SK-N-SH (cell line): ENCODE measurements around the gene SLC39A13. TPM values are rescaled to one million over a fixed set of nuclear protein-coding genes. Genes with fewer than 3 reads are reported as not detected.

Source experiments
- CTCF ChIA-PET: fragments of 300-600, 350-600 bp; formaldehyde crosslinking; extraction: SDS; loops from one replicate; lab custom pipeline; 2021; lab: Yijun Ruan, JAX
- POLR2A ChIA-PET: fragments of 350-600 bp; sonication (Branson Sonifier 250); formaldehyde crosslinking; extraction: SDS; loops from one replicate; lab custom pipeline; 2020; ENCODE audit warnings: antibody characterized with exemption, inconsistent platforms; lab: Yijun Ruan, JAX
- DNase-seq: peaks from one replicate; pipeline ENCODE4 v3.0.0; 2012
- H2AFZ ChIP-seq: fragments of 200-600 bp; sonication (generic); 2 replicates; pipeline ENCODE4 v1.8.1; 2016; ENCODE audit warnings: antibody characterized with exemption, mild to moderate bottlenecking, low read depth
- H3F3A ChIP-seq: fragments of 200-600 bp; sonication (generic); replicated peaks from 2 replicates; pipeline ENCODE3; 2016; ENCODE audit warnings: antibody characterized with exemption, mild to moderate bottlenecking; ENCODE audit not compliant: insufficient read depth
- H3K27ac ChIP-seq, 2 experiments: fragments of 200-500 bp in 1 of 2; fragments of 200-600 bp in 1 of 2; sonication (Bioruptor generic) in 1 of 2; sonication (generic), shearing (Covaris generic) in 1 of 2; 2 replicates each; pipeline versions ENCODE4 v1.5.1 to v1.6.1; 2014 to 2016; ENCODE audit warnings: low read depth in 2 of 2, inconsistent platforms in 1 of 2, low read length in 1 of 2, mild to moderate bottlenecking in 1 of 2, mixed read lengths in 1 of 2
- H3K27me3 ChIP-seq: fragments of 200-600 bp; sonication (generic), shearing (Covaris generic); 2 replicates; pipeline ENCODE4 v1.6.1; 2016; ENCODE audit warnings: mixed run types; ENCODE audit not compliant: insufficient read depth
- H3K36me3 ChIP-seq, 2 experiments: fragments of 200-500 bp in 1 of 2; fragments of 200-600 bp in 1 of 2; sonication (Bioruptor generic) in 1 of 2; sonication (generic) in 1 of 2; replicated peaks in 1 of 2; 2 replicates each; pipeline versions ENCODE3 to v1.5.1; 2014 to 2016; ENCODE audit warnings: low read length in 1 of 2, mild to moderate bottlenecking in 1 of 2; ENCODE audit not compliant: insufficient read depth in 2 of 2, control insufficient read depth in 1 of 2
- H3K4me1 ChIP-seq, 2 experiments: fragments of 200-500 bp in 1 of 2; fragments of 200-600 bp in 1 of 2; sonication (Bioruptor generic) in 1 of 2; sonication (generic), shearing (Covaris generic) in 1 of 2; 2 replicates each; pipeline versions ENCODE4 v1.5.1 to v1.6.1; 2014 to 2016; ENCODE audit warnings: low read depth in 1 of 2, low read length in 1 of 2, mixed run types in 1 of 2; ENCODE audit not compliant: insufficient read depth in 2 of 2, control insufficient read depth in 1 of 2
- H3K4me2 ChIP-seq: fragments of 200-600 bp; sonication (generic), shearing (Covaris generic); 2 replicates; pipeline ENCODE4 v1.6.1; 2017; ENCODE audit warnings: mixed run types
- H3K4me3 ChIP-seq, 2 experiments: fragments of 200-500 bp in 1 of 2; fragments of 200-600 bp in 1 of 2; sonication (Bioruptor generic) in 1 of 2; sonication (generic), shearing (Covaris generic) in 1 of 2; 2 replicates each; pipeline versions ENCODE4 v1.5.1 to v1.8.1; 2014 to 2016; ENCODE audit warnings: low read depth in 2 of 2, inconsistent platforms in 1 of 2, low read length in 1 of 2, mild to moderate bottlenecking in 1 of 2, mixed read lengths in 1 of 2, moderate library complexity in 1 of 2
- H3K79me2 ChIP-seq: fragments of 200-600 bp; sonication (generic); 2 replicates; pipeline ENCODE4 v1.8.1; 2017; ENCODE audit warnings: mild to moderate bottlenecking; ENCODE audit not compliant: insufficient read depth
- H3K9ac ChIP-seq: fragments of 200-600 bp; sonication (generic); 2 replicates; pipeline ENCODE4 v1.6.1; 2017; ENCODE audit warnings: mixed run types
- H3K9me2 ChIP-seq: fragments of 200-600 bp; sonication (generic); 2 replicates; pipeline ENCODE4 v1.6.1; 2017; ENCODE audit warnings: mixed run types
- H3K9me3 ChIP-seq: fragments of 200-600 bp; sonication (generic); 2 replicates; pipeline ENCODE4 v1.6.1; 2017; ENCODE audit warnings: mixed run types, mild to moderate bottlenecking, moderate library complexity
- H4K20me1 ChIP-seq: fragments of 200-600 bp; sonication (generic); 2 replicates; pipeline ENCODE4 v1.6.1; 2017; ENCODE audit warnings: mild to moderate bottlenecking, mixed run types; ENCODE audit not compliant: insufficient read depth
- EP300 ChIP-seq, 2 experiments: IDR thresholded peaks; 2 replicates each; pipeline versions ENCODE4 v1.4.0 to v1.6.1; 2012; ENCODE audit warnings: borderline replicate concordance in 1 of 2, low read depth in 1 of 2, low read length in 1 of 2
- EZH2phosphoT487 ChIP-seq: fragments of 200-600 bp; sonication (generic); IDR thresholded peaks from 2 replicates; pipeline ENCODE4 v1.6.1; 2017; ENCODE audit warnings: low read depth, mixed run types, mild to moderate bottlenecking, antibody characterized with exemption, moderate library complexity, borderline replicate concordance
- FOSL2 ChIP-seq: IDR thresholded peaks from 2 replicates; pipeline ENCODE4 v1.4.0; 2012; ENCODE audit warnings: low read depth, mild to moderate bottlenecking, moderate library complexity, borderline replicate concordance
- FOXJ3 ChIP-seq: sonication (generic); formaldehyde crosslinking; IDR thresholded peaks from 2 replicates; pipeline ENCODE4 v1.5.1; 2020; ENCODE audit warnings: mild to moderate bottlenecking, missing genetic modification reagents
- FOXM1 ChIP-seq: IDR thresholded peaks from 2 replicates; pipeline ENCODE4 v1.4.0; 2012; ENCODE audit warnings: low read depth, mild to moderate bottlenecking
- GABPA ChIP-seq: IDR thresholded peaks from 2 replicates; pipeline ENCODE4 v1.4.0; 2012; ENCODE audit warnings: low read depth, mild to moderate bottlenecking
- GATA2 ChIP-seq: sonication (generic); formaldehyde crosslinking; IDR thresholded peaks from 2 replicates; pipeline ENCODE4 v1.5.0; 2020; ENCODE audit warnings: mild to moderate bottlenecking, missing genetic modification reagents
- JUND ChIP-seq: IDR thresholded peaks from 2 replicates; pipeline ENCODE4 v1.4.0; 2012
- MEF2A ChIP-seq: IDR thresholded peaks from 2 replicates; pipeline ENCODE4 v1.4.0; 2012; ENCODE audit warnings: low read depth, borderline replicate concordance
- MXI1 ChIP-seq: IDR thresholded peaks from 2 replicates; pipeline ENCODE4 v1.6.1; 2012; ENCODE audit warnings: mild to moderate bottlenecking, low read depth, low read length, improper control_type of control experiment
- NRF1 ChIP-seq: IDR thresholded peaks from 2 replicates; pipeline ENCODE4 v1.6.1; 2012; ENCODE audit warnings: low read depth, mild to moderate bottlenecking, low read length
- POLR2AphosphoS5 ChIP-seq: IDR thresholded peaks from 2 replicates; pipeline ENCODE4 v1.6.1; 2012; ENCODE audit warnings: low read depth, low read length
- RCOR1 ChIP-seq: fragments of 150-350 bp; IDR thresholded peaks from 2 replicates; pipeline ENCODE4 v1.6.1; 2017; ENCODE audit warnings: antibody characterized with exemption, low read length
- REST ChIP-seq: IDR thresholded peaks from 2 replicates; pipeline ENCODE4 v1.6.1; 2012; ENCODE audit warnings: mild to moderate bottlenecking, low read depth, low read length, moderate library complexity
- RFX5 ChIP-seq: IDR thresholded peaks from 2 replicates; pipeline ENCODE4 v1.6.1; 2012; ENCODE audit warnings: mild to moderate bottlenecking, improper control_type of control experiment, low read length
- RXRA ChIP-seq: IDR thresholded peaks from 2 replicates; pipeline ENCODE4 v1.4.0; 2012; ENCODE audit warnings: low read depth, mild to moderate bottlenecking, borderline replicate concordance
- SIN3A ChIP-seq: IDR thresholded peaks from 2 replicates; pipeline ENCODE4 v1.6.1; 2012; ENCODE audit warnings: low read depth, mild to moderate bottlenecking, low read length, moderate library complexity, borderline replicate concordance
- SMC3 ChIP-seq: IDR thresholded peaks from 2 replicates; pipeline ENCODE4 v1.6.1; 2012; ENCODE audit warnings: low read depth, low read length, improper control_type of control experiment
- TAF1 ChIP-seq: IDR thresholded peaks from 2 replicates; pipeline ENCODE4 v1.6.1; 2012; ENCODE audit warnings: low read depth, mild to moderate bottlenecking, low read length, moderate library complexity, borderline replicate concordance
- TCF12 ChIP-seq: IDR thresholded peaks from 2 replicates; pipeline ENCODE4 v1.4.0; 2012
- TEAD4 ChIP-seq: IDR thresholded peaks from 2 replicates; pipeline ENCODE4 v1.4.0; 2012; ENCODE audit warnings: mild to moderate bottlenecking, borderline replicate concordance; ENCODE audit not compliant: insufficient read depth
- USF1 ChIP-seq: IDR thresholded peaks from 2 replicates; pipeline ENCODE4 v1.4.0; 2012; ENCODE audit warnings: low read depth, borderline replicate concordance
- YY1 ChIP-seq: IDR thresholded peaks from 2 replicates; pipeline ENCODE4 v1.4.0; 2012; ENCODE audit warnings: low read depth, mild to moderate bottlenecking
- whole genome bisulfite sequencing: methylation state at CpG from one replicate; pipeline ENCODE4 v1.1.6; 2017; ENCODE audit warnings: low lambda C conversion rate; 5-methylcytosine and 5-hydroxymethylcytosine counted together
- polyA plus RNA-seq, 3 experiments: library from polyadenylated mRNA; depleted of rRNA; stranded (reverse); fragments of >200 nt; gene quantifications; 2 replicates each; pipeline ENCODE4 v1.2.3, GENCODE V29; 2012
- TF ChIP-seq, protein P1 (sequence below): IDR thresholded peaks from 2 replicates; pipeline ENCODE4; 2012
- TF ChIP-seq, protein P2 (sequence below): fragments of 150-350 bp; IDR thresholded peaks from 2 replicates; pipeline ENCODE4 v1.6.1; 2017; ENCODE audit warnings: antibody characterized with exemption, low read length, low read depth, borderline replicate concordance
- TF ChIP-seq, protein P3 (sequence below): IDR thresholded peaks from 2 replicates; pipeline ENCODE4 v1.4.0; 2012; ENCODE audit warnings: low read depth

The SLC39A13 gene
- 65.5 and 70.7 TPM in 2 replicates for polyA plus RNA-seq (2012; rRNA removed)
- polyA plus RNA-seq (2012; cell fraction: cytosol; rRNA removed), result 25.2 and 42.6 TPM in 2 replicates
- 288 and 306 TPM in 2 replicates for polyA plus RNA-seq (2012; cell fraction: nucleus; rRNA removed)

GRCh38 chr11:47407746-47408590 is at the start of gene SLC39A13:
SLC39A13 (plus strand) TSS chr11:47408590; CDS start chr11:47410095, 1,505 bp downstream.
- H3K4me2 ChIP-seq, result peak within 1 kb of the TSS; percentile 100
- H3K4me3 ChIP-seq, result peak within 1 kb of the TSS; percentile 64 to 99
- no peaks in the 10 kb centered on the region for H3K27me3 ChIP-seq
- peaks cover 10% of the 10 kb centered on the region for H3F3A ChIP-seq
- 0 out of 2 replicates have a peak, but pooled peaks cover 3% of the 10 kb centered on the region for H4K20me1 ChIP-seq
- H3K9ac ChIP-seq, result peak within 1 kb of the TSS; percentile 100
- ChIA-PET CTCF (interaction anchor here (0.6 to 20.7 kb wide), 13 partner anchors 8 to 229 kb away, joined by 3 to 239 read pairs (median 4); partner anchors contain the start of genes PSMC3 and SPI1), POLR2A (no interaction called here)
- H3K9me2 ChIP-seq, result no peaks in the 10 kb centered on the region
- peaks cover 21 to 40% of the 10 kb centered on the region in 2 experiments; a peak in 2 of 4 replicates for H3K4me1 ChIP-seq
- peaks cover 17 to 19% of the 10 kb centered on the region in 2 experiments for H3K36me3 ChIP-seq
- peak within 1 kb of the TSS; percentile 44 for H2AFZ ChIP-seq
- DNase-seq, result peak; percentile 99
- H3K27ac ChIP-seq, result peak within 1 kb of the TSS; percentile 95 to 97
- 15% methylated on average over 16 of the region's 70 CpGs for WGBS
- H3K79me2 ChIP-seq, result peaks cover 41% of the 10 kb centered on the region
- no peaks in the 10 kb centered on the region for H3K9me3 ChIP-seq
- TF ChIP-seq FOXJ3 (CRISPR knock-in tag), result no peak
- no peak; the same call in 1 of the 2 replicates for TF ChIP-seq RXRA
- peak; percentile 55 for TF ChIP-seq RFX5
- no peak for TF ChIP-seq YY1
- TF ChIP-seq SIN3A, result peak; percentile 92; the same call in 1 of the 2 replicates
- TF ChIP-seq, protein P1, sequence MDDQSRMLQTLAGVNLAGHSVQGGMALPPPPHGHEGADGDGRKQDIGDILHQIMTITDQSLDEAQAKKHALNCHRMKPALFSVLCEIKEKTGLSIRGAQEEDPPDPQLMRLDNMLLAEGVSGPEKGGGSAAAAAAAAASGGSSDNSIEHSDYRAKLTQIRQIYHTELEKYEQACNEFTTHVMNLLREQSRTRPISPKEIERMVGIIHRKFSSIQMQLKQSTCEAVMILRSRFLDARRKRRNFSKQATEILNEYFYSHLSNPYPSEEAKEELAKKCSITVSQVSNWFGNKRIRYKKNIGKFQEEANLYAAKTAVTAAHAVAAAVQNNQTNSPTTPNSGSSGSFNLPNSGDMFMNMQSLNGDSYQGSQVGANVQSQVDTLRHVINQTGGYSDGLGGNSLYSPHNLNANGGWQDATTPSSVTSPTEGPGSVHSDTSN, result peak; percentile 45
- TF ChIP-seq FOXM1, result no peak
- TF ChIP-seq GABPA, result peak; percentile 92
- no peak for TF ChIP-seq EZH2phosphoT487
- TF ChIP-seq REST, result 0 out of 2 replicates have a peak, but pooled peaks have one; percentile 54
- no peak for TF ChIP-seq GATA2
- TF ChIP-seq, protein P2, sequence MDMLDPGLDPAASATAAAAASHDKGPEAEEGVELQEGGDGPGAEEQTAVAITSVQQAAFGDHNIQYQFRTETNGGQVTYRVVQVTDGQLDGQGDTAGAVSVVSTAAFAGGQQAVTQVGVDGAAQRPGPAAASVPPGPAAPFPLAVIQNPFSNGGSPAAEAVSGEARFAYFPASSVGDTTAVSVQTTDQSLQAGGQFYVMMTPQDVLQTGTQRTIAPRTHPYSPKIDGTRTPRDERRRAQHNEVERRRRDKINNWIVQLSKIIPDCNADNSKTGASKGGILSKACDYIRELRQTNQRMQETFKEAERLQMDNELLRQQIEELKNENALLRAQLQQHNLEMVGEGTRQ, result no peak
- TF ChIP-seq SMC3, result peak; percentile 49
- peak; percentile 36; the same call in 1 of the 2 replicates for TF ChIP-seq TCF12
- TF ChIP-seq TAF1, result peak; percentile 78
- TF ChIP-seq JUND, result no peak; the same call in 1 of the 2 replicates
- TF ChIP-seq MEF2A, result no peak; the same call in 1 of the 2 replicates
- TF ChIP-seq EP300 (IDR thresholded peaks at IDR 0.05; ENCODE audit: borderline replicate concordance in 1 of 2, low read depth in 1 of 2, low read length in 1 of 2), result peak; percentile 44 to 48; a peak in 2 of 4 replicates
- peak; percentile 34; the same call in 1 of the 2 replicates for TF ChIP-seq RCOR1
- TF ChIP-seq, protein P3, sequence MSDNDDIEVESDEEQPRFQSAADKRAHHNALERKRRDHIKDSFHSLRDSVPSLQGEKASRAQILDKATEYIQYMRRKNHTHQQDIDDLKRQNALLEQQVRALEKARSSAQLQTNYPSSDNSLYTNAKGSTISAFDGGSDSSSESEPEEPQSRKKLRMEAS, result peak; percentile 75; the same call in 1 of the 2 replicates
- peak; percentile 83 for TF ChIP-seq MXI1
- TF ChIP-seq USF1, result peak; percentile 50; the same call in 1 of the 2 replicates
- TF ChIP-seq NRF1, result no peak
- TF ChIP-seq FOSL2, result no peak; the same call in 1 of the 2 replicates
- TF ChIP-seq TEAD4, result no peak; the same call in 1 of the 2 replicates
- TF ChIP-seq POLR2AphosphoS5, result peak; percentile 81
